OCI-LY3 (cell line): ENCODE data around the gene CACNA1C.

Source experiments
- EZH2phosphoT487 ChIP-seq: fragments of 200-600 bp; shearing (Covaris generic); IDR thresholded peaks from 2 replicates; pipeline ENCODE4 v1.6.1; 2018; ENCODE audit warnings: antibody characterized with exemption, mixed run types, low read depth
- TF ChIP-seq, protein P1 (sequence below): fragments of 200-600, 300-600 bp; sonication (generic); IDR thresholded peaks from 2 replicates; pipeline ENCODE4 v1.5.1; 2014; ENCODE audit warnings: antibody characterized with exemption, low read length, low read depth

DNA sequence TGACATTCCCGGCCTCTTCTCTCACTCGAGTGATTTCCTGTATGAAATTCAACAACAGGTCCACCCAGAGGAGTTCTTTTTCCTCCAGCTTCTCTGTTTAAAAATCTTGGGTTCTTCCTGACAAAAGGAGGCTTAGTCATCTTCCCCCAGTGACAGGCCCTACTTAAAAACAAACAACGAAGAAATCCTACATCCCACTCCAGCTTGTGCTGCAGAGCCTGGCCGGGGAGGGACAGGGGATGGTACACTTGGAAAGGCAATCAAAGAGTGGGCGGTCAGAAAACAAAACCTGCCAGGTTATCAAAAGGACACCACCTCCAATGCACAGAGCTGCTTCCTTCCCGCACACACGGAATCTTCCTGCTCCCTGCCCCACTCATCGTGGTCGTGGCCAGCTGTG lies 101.3 kb downstream of the CACNA1C start:
- TF ChIP-seq, protein P1, sequence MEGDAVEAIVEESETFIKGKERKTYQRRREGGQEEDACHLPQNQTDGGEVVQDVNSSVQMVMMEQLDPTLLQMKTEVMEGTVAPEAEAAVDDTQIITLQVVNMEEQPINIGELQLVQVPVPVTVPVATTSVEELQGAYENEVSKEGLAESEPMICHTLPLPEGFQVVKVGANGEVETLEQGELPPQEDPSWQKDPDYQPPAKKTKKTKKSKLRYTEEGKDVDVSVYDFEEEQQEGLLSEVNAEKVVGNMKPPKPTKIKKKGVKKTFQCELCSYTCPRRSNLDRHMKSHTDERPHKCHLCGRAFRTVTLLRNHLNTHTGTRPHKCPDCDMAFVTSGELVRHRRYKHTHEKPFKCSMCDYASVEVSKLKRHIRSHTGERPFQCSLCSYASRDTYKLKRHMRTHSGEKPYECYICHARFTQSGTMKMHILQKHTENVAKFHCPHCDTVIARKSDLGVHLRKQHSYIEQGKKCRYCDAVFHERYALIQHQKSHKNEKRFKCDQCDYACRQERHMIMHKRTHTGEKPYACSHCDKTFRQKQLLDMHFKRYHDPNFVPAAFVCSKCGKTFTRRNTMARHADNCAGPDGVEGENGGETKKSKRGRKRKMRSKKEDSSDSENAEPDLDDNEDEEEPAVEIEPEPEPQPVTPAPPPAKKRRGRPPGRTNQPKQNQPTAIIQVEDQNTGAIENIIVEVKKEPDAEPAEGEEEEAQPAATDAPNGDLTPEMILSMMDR: no peak
- TF ChIP-seq EZH2phosphoT487: no peak
